ENCODE data around the gene FSD1L.

The FSD1L gene

DNA sequence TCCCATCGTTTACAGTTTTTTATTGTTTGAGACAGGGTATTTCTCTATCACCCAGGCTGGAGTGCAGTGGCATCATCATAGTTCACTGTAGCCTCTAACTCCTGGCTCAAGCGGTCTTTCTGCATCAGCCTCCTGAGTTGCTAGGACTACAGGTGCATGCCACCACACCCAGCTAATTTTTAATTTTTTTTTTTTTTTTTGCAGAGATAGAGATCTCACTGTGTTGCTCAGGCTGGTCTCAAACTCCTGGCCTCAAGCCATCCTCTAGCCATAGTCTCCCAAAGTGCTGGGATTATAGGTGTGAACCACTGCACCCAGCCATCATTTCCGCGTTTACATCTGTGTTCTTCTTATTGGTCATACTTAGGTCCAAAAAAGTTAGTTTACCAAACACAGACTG is 53.6 kb downstream of the FSD1L start:
- no CpG with 5 or more reads among the region's 4 CpGs for WGBS (ENCODE audit: extremely low coverage, insufficient coverage, insufficient read length)
- Histone ChIP-seq H3K4me1 (ENCODE audit: control insufficient read depth in 1 of 2, insufficient read depth in 2 of 2, low read length in 2 of 2) (no peaks in the 10 kb centered on the region), H3K4ac (ENCODE audit: low read depth, low read length) (no peak overlapping the region), H3K79me1 (ENCODE audit: low read length) (no peaks in the 10 kb centered on the region), H3K36me3 (ENCODE audit: control insufficient read depth in 1 of 2, insufficient read depth in 2 of 2, low read length in 2 of 2) (no peaks in the 10 kb centered on the region), H2AFZ (ENCODE audit: insufficient read depth, low read length, poor library complexity) (no peak overlapping the region), H3K4me3 (ENCODE audit: low read depth, low read length) (no peak overlapping the region), H3K23ac (ENCODE audit: low read length) (no peak overlapping the region), H2BK120ac (ENCODE audit: insufficient read depth, low read length, poor library complexity) (no peak overlapping the region), H4K12ac (ENCODE audit: low read depth, low read length) (no peak overlapping the region), H3K4me2 (ENCODE audit: low read length) (no peak overlapping the region), H2AK5ac (ENCODE audit: low read length) (no peak overlapping the region), H4K8ac (ENCODE audit: low read depth, low read length) (no peak overlapping the region), H2BK5ac (ENCODE audit: low read depth, low read length, poor library complexity) (no peak overlapping the region), H3K27me3 (ENCODE audit: insufficient read depth, low read length) (no peaks in the 10 kb centered on the region), H3K18ac (ENCODE audit: low read length) (no peak overlapping the region), H3K79me2 (ENCODE audit: control insufficient read depth, insufficient read depth, low read length, poor library complexity) (no peaks in the 10 kb centered on the region), H3K14ac (ENCODE audit: low read length) (no peak overlapping the region), H3K27ac (ENCODE audit: low read depth, low read length) (no peak overlapping the region), H2BK12ac (ENCODE audit: low read length) (no peak overlapping the region), H3K9ac (ENCODE audit: low read length) (no peak overlapping the region), H4K91ac (ENCODE audit: low read depth, low read length) (no peak overlapping the region), H3K9me3 (ENCODE audit: insufficient read depth, low read depth, low read length) (no peaks in the 10 kb centered on the region)
- DNase-seq, result no peak

GRCh38 chr9:105502276-105502675 is 54.4 kb downstream of the FSD1L start:
- no peaks in the 10 kb centered on the region for H3K4me1 ChIP-seq (ENCODE audit: control insufficient read depth in 1 of 2, insufficient read depth in 2 of 2, low read length in 2 of 2)
- WGBS (ENCODE audit: extremely low coverage, insufficient coverage, insufficient read length), result no CpG with 5 or more reads among the region's 2 CpGs
- DNase-seq, result no peak

GRCh38 chr9:105503881-105504280 is 56.0 kb downstream of the FSD1L start:
- H3K23ac ChIP-seq (ENCODE audit: low read length), result no peak overlapping the region

More at GRCh38 chr9:105502276-105502675, 54.4 kb downstream of the FSD1L start:
- no peak overlapping the region for H4K12ac ChIP-seq (ENCODE audit: low read depth, low read length)
- H3K79me1 ChIP-seq (ENCODE audit: low read length), result no peaks in the 10 kb centered on the region
- no peak overlapping the region for H2BK120ac ChIP-seq (ENCODE audit: insufficient read depth, low read length, poor library complexity)
- no peak overlapping the region for H4K8ac ChIP-seq (ENCODE audit: low read depth, low read length)
- no peak overlapping the region for H2AK5ac ChIP-seq (ENCODE audit: low read length)
- H3K79me2 ChIP-seq (ENCODE audit: control insufficient read depth, insufficient read depth, low read length, poor library complexity), result no peaks in the 10 kb centered on the region
- H3K4ac ChIP-seq (ENCODE audit: low read depth, low read length), result no peak overlapping the region
- no peak overlapping the region for H2BK12ac ChIP-seq (ENCODE audit: low read length)
- no peak overlapping the region for H3K14ac ChIP-seq (ENCODE audit: low read length)
- no peak overlapping the region for H2BK5ac ChIP-seq (ENCODE audit: low read depth, low read length, poor library complexity)
- H3K36me3 ChIP-seq (ENCODE audit: control insufficient read depth in 1 of 2, insufficient read depth in 2 of 2, low read length in 2 of 2), result no peaks in the 10 kb centered on the region
- no peak overlapping the region for H3K4me2 ChIP-seq (ENCODE audit: low read length)
- no peak overlapping the region for H2AFZ ChIP-seq (ENCODE audit: insufficient read depth, low read length, poor library complexity)
- H3K18ac ChIP-seq (ENCODE audit: low read length), result no peak overlapping the region
- H3K27me3 ChIP-seq (ENCODE audit: insufficient read depth, low read length), result no peaks in the 10 kb centered on the region
- no peak overlapping the region for H3K27ac ChIP-seq (ENCODE audit: low read depth, low read length)
- H3K23ac ChIP-seq (ENCODE audit: low read length), result no peak overlapping the region
- H4K91ac ChIP-seq (ENCODE audit: low read depth, low read length), result no peak overlapping the region
- H3K9ac ChIP-seq (ENCODE audit: low read length), result no peak overlapping the region
- no peak overlapping the region for H3K4me3 ChIP-seq (ENCODE audit: low read depth, low read length)
- H3K9me3 ChIP-seq (ENCODE audit: insufficient read depth, low read depth, low read length), result no peaks in the 10 kb centered on the region

DNA sequence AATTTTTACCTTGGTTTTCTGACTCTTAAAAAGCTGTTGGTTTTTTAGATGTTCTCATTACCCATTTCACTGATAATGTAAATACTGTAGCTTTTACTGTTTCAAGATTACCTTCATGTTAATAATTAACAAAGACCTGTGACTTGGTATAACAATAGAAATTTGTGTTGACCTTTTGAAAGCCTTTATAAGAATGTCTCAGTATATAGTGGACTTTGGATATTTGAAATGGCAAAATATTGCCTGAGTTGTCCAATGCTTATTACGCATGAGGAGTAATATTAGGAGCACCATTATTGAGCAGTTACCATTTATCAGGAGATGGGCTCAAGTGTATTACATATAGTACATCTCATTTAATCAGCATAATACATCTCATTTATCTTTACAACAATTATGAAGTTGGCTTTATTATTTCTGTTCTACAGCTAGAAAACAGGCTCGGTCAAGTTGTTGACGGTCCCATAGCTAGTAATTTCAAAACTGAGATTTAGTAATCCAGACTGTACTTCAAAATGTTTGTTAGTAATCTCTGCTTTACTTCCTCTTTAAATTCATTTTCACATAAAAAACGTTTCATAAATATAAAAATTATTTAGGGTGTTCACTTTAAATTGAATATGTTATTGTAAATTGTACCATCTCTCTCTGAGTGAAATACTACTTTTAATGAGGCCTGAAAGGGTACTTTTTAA is 59.4 kb downstream of the FSD1L start:
- Histone ChIP-seq H3K4me3 (ENCODE audit: low read depth, low read length) (no peak overlapping the region), H3K27me3 (ENCODE audit: insufficient read depth, low read length) (no peaks in the 10 kb centered on the region), H4K12ac (ENCODE audit: low read depth, low read length) (no peak overlapping the region), H3K4ac (ENCODE audit: low read depth, low read length) (no peak overlapping the region), H3K9ac (ENCODE audit: low read length) (no peak overlapping the region), H3K79me1 (ENCODE audit: low read length) (no peaks in the 10 kb centered on the region), H4K91ac (ENCODE audit: low read depth, low read length) (no peak overlapping the region), H3K4me2 (ENCODE audit: low read length) (no peak overlapping the region), H2BK5ac (ENCODE audit: low read depth, low read length, poor library complexity) (no peak overlapping the region), H2AK5ac (ENCODE audit: low read length) (no peak overlapping the region), H2BK12ac (ENCODE audit: low read length) (no peak overlapping the region), H3K14ac (ENCODE audit: low read length) (no peak overlapping the region), H4K8ac (ENCODE audit: low read depth, low read length) (no peak overlapping the region), H3K4me1 (ENCODE audit: control insufficient read depth in 1 of 2, insufficient read depth in 2 of 2, low read length in 2 of 2) (no peaks in the 10 kb centered on the region), H2AFZ (ENCODE audit: insufficient read depth, low read length, poor library complexity) (no peak overlapping the region), H3K79me2 (ENCODE audit: control insufficient read depth, insufficient read depth, low read length, poor library complexity) (no peaks in the 10 kb centered on the region), H3K27ac (ENCODE audit: low read depth, low read length) (no peak overlapping the region), H3K18ac (ENCODE audit: low read length) (no peak overlapping the region), H3K9me3 (ENCODE audit: insufficient read depth, low read depth, low read length) (no peaks in the 10 kb centered on the region), H3K36me3 (ENCODE audit: control insufficient read depth in 1 of 2, insufficient read depth in 2 of 2, low read length in 2 of 2) (no peaks in the 10 kb centered on the region), H3K23ac (ENCODE audit: low read length) (no peak overlapping the region), H2BK120ac (ENCODE audit: insufficient read depth, low read length, poor library complexity) (no peak overlapping the region)
- DNase-seq, result no peak
- no CpG with 5 or more reads among the region's 4 CpGs for WGBS (ENCODE audit: extremely low coverage, insufficient coverage, insufficient read length)

More at GRCh38 chr9:105503881-105504280, 56.0 kb downstream of the FSD1L start:
- no peak overlapping the region for H2BK5ac ChIP-seq (ENCODE audit: low read depth, low read length, poor library complexity)
- H2BK120ac ChIP-seq (ENCODE audit: insufficient read depth, low read length, poor library complexity), result no peak overlapping the region
- H3K27ac ChIP-seq (ENCODE audit: low read depth, low read length), result no peak overlapping the region
- H3K79me1 ChIP-seq (ENCODE audit: low read length), result no peaks in the 10 kb centered on the region
- H2AK5ac ChIP-seq (ENCODE audit: low read length), result no peak overlapping the region
- H2BK12ac ChIP-seq (ENCODE audit: low read length), result no peak overlapping the region
- H4K91ac ChIP-seq (ENCODE audit: low read depth, low read length), result no peak overlapping the region
- H2AFZ ChIP-seq (ENCODE audit: insufficient read depth, low read length, poor library complexity), result no peak overlapping the region
- H3K18ac ChIP-seq (ENCODE audit: low read length), result no peak overlapping the region
- H3K27me3 ChIP-seq (ENCODE audit: insufficient read depth, low read length), result no peaks in the 10 kb centered on the region
- no peaks in the 10 kb centered on the region for H3K79me2 ChIP-seq (ENCODE audit: control insufficient read depth, insufficient read depth, low read length, poor library complexity)
- DNase-seq, result no peak
- no peaks in the 10 kb centered on the region for H3K9me3 ChIP-seq (ENCODE audit: insufficient read depth, low read depth, low read length)
- no peaks in the 10 kb centered on the region for H3K4me1 ChIP-seq (ENCODE audit: control insufficient read depth in 1 of 2, insufficient read depth in 2 of 2, low read length in 2 of 2)
- H3K36me3 ChIP-seq (ENCODE audit: control insufficient read depth in 1 of 2, insufficient read depth in 2 of 2, low read length in 2 of 2), result no peaks in the 10 kb centered on the region
- no peak overlapping the region for H4K12ac ChIP-seq (ENCODE audit: low read depth, low read length)
- no peak overlapping the region for H3K4me2 ChIP-seq (ENCODE audit: low read length)
- H3K4me3 ChIP-seq (ENCODE audit: low read depth, low read length), result no peak overlapping the region
- no peak overlapping the region for H3K14ac ChIP-seq (ENCODE audit: low read length)
- no peak overlapping the region for H4K8ac ChIP-seq (ENCODE audit: low read depth, low read length)
- no peak overlapping the region for H3K9ac ChIP-seq (ENCODE audit: low read length)
- H3K4ac ChIP-seq (ENCODE audit: low read depth, low read length), result no peak overlapping the region
